Skeletal muscle satellite cell (primary cell): ENCODE measurements around the gene GNB1.
"Not testable (repeated sequence)": the region's sequence is repeated elsewhere in the genome, so short reads cannot be mapped to it uniquely, and the experiment has no call there.

ENCODE experiments used
- H3K27me3 ChIP-seq: 2 replicates; pipeline ENCODE4 v1.7.0; 2013; ENCODE audit warnings: low read length; ENCODE audit not compliant: control insufficient read depth, insufficient read depth
- H3K36me3 ChIP-seq: 2 replicates; pipeline ENCODE4 v1.7.0; 2013; ENCODE audit warnings: mild to moderate bottlenecking, control low read depth, low read length; ENCODE audit not compliant: insufficient read depth
- H3K4me1 ChIP-seq: 2 replicates; pipeline ENCODE4 v1.7.0; 2013; ENCODE audit warnings: low read length; ENCODE audit not compliant: control insufficient read depth, insufficient read depth
- H3K4me2 ChIP-seq: 2 replicates; pipeline ENCODE4 v1.7.0; 2013; ENCODE audit warnings: mild to moderate bottlenecking, low read length
- H3K4me3 ChIP-seq: 2 replicates; pipeline ENCODE4 v1.7.0; 2013; ENCODE audit warnings: low read length
- H3K9ac ChIP-seq: 2 replicates; pipeline ENCODE4 v1.7.0; 2013; ENCODE audit warnings: mild to moderate bottlenecking, low read depth, low read length, moderate library complexity
- H3K9me3 ChIP-seq: replicated peaks from 2 replicates; pipeline ENCODE4 v1.7.0; 2013; ENCODE audit warnings: mild to moderate bottlenecking, control low read depth, low read length

GNB1 gene

DNA sequence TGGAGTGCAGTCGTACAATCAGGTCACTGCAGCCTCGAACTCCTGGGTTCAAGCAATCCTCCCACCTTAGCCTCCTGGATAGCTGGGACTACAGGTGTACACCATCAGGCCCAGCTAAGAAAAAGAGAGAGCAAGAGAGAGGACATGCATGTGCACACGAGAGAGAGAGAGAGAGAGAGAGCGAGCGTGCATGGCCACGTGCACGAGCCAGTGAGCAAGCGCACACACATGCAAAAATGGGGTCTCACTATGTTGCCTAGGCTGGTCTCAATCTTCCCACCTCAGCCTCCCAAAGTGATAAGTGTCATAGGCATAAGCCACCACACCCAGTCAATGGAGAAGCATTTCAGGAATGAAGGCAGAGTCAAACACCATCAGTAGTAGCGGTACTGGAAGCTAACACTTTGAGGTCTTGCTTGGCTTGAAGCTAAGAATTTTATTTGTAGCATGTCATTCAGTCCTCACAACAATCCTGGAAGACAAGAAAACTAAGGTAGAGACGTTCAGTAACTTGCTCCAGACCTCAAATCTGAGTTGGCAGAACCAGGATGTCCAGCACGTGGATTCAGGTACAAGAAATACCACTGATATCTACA lies 14.5 kb downstream of the GNB1 start:
- peaks cover 18% of the 10 kb centered on the region for H3K4me1 ChIP-seq

DNA sequence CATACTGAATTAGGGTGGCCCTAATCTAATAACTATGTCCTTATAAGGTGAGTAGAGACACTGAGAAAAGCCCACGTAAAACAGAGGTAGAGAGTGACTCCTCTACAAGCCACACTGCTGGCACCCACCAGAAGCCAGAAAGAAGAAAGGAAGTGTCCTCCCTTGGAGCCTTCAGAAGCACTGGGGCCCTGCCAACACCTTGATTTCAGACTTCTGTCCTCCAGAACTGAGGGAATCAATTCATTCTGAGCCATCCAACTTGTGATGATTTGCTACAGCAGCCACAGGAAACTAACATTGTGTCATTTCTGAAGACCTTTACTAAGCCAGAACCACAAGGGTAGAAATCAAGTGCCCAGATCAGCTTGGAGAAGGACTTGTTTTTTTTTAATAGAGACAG lies 15.0 kb downstream of the GNB1 start:
- no peak overlapping the region for H3K9ac ChIP-seq
- no peak overlapping the region for H3K4me3 ChIP-seq
- no peak overlapping the region for H3K4me2 ChIP-seq
- H3K27me3 ChIP-seq = no peaks in the 10 kb centered on the region
- peaks cover 18% of the 10 kb centered on the region for H3K4me1 ChIP-seq
- peaks cover 48% of the 10 kb centered on the region for H3K36me3 ChIP-seq
- H3K9me3 ChIP-seq = no peaks in the 10 kb centered on the region

More for the DNA sequence above, 14.5 kb downstream of the GNB1 start:
- no peaks in the 10 kb centered on the region for H3K9me3 ChIP-seq
- peaks cover 48% of the 10 kb centered on the region for H3K36me3 ChIP-seq
- H3K27me3 ChIP-seq = no peaks in the 10 kb centered on the region
- H3K4me3 ChIP-seq = no peak overlapping the region
- no peak overlapping the region for H3K9ac ChIP-seq
- H3K4me2 ChIP-seq = no peak overlapping the region

DNA sequence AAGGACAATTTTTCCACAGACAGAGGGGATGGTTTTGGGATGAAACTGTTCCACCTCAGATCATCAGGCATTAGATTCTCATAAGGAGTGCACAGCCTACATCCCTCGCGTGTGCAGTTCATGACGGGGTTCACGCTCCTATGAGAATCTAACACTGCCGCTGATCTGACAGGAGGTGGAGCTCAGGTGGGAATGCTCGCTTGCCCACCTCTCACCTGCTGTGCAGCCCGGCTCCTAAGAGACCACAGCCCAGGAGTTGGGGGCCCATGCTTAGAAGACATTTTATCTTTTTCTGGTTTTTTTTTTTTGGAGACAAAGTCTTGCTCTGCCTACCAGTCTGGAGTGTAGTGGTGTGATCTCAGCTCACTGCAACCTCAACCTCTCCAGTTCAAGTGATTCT lies 16.0 kb downstream of the GNB1 start:
- H3K4me3 ChIP-seq = no peak overlapping the region
- H3K4me1 ChIP-seq = peaks cover 18% of the 10 kb centered on the region
- no peak overlapping the region for H3K4me2 ChIP-seq
- H3K9ac ChIP-seq = no peak overlapping the region
- no peaks in the 10 kb centered on the region for H3K27me3 ChIP-seq
- H3K36me3 ChIP-seq = peaks cover 48% of the 10 kb centered on the region
- H3K9me3 ChIP-seq = no peaks in the 10 kb centered on the region

DNA sequence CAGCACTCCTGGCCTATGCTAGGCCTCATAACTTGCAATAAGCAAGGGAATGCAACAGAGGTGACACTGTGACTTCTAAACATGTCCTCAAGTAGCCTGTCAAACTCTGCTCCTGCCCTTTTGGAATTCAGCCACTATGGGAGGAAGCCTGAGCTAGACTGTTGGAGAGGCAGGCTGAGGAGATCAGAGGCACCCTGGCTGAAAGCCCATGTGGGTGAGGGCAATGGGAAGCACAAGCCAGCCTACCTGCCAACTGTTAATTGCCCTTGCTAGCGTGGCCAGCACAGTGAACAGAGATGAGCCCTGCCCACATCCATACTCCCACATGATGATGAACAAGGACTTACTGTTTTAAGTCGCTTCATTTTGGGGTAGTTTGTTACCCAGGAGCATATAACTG lies 17.7 kb downstream of the GNB1 start:
- Histone ChIP-seq H3K4me1 (peaks cover 18% of the 10 kb centered on the region), H3K27me3 (no peaks in the 10 kb centered on the region)

DNA sequence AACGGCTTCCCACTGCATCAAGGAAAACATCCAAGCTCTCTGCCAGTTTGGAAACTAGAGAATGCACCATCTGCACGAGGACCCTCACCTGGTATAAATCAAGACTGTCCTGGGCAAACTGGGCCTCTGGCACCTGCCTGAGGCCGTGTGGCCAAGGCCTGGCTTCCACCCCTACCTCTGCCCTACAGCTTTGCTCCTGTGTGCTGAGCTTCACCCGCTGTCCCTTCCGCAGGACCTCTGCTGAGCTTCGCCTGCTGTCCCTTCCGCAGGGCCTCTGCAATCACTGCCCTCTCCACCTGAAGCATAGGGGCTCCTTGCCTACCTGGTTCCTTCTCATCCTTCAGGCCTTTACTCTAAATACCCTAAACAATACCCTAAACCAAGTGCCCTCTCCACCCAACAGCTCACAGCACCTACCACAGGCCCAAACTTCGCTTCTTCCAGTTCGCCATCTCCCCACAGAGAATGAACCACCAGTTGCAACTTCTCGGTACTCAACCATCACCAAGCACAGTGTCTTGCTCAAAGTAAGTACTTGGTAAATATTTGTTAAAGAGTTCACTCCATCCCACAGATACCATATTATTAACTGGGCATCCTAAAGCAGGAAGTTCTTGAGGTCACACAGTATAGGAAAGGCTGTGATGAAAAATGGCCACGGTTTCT lies 18.4 kb downstream of the GNB1 start:
- Histone ChIP-seq H3K36me3 (peaks cover 35% of the 10 kb centered on the region), H3K4me3 (no peak overlapping the region), H3K9ac (no peak overlapping the region), H3K9me3 (no peaks in the 10 kb centered on the region), H3K4me2 (no peak overlapping the region), H3K4me1 (peaks cover 18% of the 10 kb centered on the region), H3K27me3 (no peaks in the 10 kb centered on the region)

More for the DNA sequence above, 17.7 kb downstream of the GNB1 start:
- no peak overlapping the region for H3K4me2 ChIP-seq
- no peak overlapping the region for H3K4me3 ChIP-seq
- H3K36me3 ChIP-seq = peaks cover 38% of the 10 kb centered on the region
- H3K9me3 ChIP-seq = no peaks in the 10 kb centered on the region
- H3K9ac ChIP-seq = no peak overlapping the region

DNA sequence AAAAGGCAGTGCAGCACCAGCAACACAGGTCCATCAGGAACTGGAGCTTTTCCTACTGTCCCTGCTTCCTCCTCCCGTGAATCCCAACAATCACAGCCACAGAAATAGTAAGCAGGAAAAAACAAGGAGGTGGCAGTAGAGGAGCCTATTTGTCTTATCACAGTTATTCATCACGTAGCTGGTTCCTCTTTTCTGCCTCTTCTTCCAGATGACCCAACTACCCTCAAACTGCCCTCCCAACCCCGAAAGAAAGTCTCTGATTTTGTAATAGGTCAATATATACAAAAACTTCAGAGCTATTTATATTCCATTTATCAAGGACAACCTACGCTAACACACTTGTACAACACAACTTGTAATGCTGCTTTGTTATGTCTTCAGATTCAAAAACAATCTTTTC lies 21.4 kb downstream of the GNB1 start:
- no peak overlapping the region for H3K4me3 ChIP-seq

DNA sequence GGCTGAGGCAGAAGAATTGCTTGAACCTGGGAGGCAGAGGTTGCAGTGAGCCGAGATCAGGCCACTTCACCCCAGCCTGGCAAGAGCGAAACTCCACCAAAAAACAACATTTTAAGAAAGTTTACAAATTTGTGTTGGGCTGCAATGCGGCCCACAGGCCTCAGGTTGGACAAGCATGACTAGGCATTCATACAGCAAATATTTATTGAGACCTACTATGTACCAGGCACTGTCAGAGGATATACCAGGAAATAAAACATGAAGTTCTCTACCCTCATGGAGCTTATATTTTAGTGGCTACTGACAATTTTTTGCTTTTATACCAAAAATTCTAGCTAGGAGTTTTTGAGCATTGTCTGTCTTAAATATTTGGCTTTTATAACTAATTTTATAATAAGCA lies 23.7 kb downstream of the GNB1 start:
- Histone ChIP-seq H3K9me3 (no peaks in the 10 kb centered on the region), H3K4me1 (peaks cover 13% of the 10 kb centered on the region), H3K27me3 (no peaks in the 10 kb centered on the region), H3K4me2 (no peak overlapping the region), H3K4me3 (no peak overlapping the region), H3K9ac (no peak overlapping the region), H3K36me3 (peaks cover 7% of the 10 kb centered on the region)

More for the DNA sequence above, 21.4 kb downstream of the GNB1 start:
- Histone ChIP-seq H3K4me1 (peaks cover 10% of the 10 kb centered on the region), H3K27me3 (no peaks in the 10 kb centered on the region), H3K9me3 (no peaks in the 10 kb centered on the region), H3K36me3 (peaks cover 21% of the 10 kb centered on the region), H3K9ac (no peak overlapping the region), H3K4me2 (no peak overlapping the region)

DNA sequence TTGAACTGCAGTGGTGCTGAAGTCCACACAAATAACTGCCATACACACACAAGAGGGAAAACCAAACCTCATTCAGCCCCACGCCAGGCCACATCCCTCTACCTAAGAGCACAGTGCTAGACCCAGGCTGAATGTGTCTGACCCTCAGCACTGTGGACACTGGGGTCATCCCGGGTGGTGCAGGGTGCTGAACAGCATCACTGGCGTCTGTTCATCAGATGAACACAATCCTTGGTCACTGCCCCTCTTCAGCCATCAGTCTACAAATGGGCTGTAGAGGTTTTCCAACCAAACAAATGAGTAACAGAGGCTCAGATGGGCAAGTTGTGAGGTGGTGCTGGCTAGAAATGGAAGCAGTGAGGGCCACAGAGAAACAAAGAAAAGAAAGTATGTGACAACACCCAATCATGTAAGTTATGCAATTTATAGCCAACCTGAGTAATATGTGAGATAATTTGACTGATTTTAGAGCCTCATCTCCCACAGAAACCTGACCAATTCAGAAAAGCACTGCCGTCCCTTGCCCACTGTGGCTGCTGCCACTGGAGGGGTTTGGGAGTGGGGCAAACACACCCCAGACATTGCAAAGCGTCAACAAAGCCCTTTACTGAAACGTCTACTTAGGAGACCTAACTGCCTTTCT lies 27.9 kb downstream of the GNB1 start:
- Histone ChIP-seq H3K4me1 (peaks cover 41% of the 10 kb centered on the region), H3K4me2 (no peak overlapping the region), H3K4me3 (no peak overlapping the region), H3K9me3 (no peaks in the 10 kb centered on the region), H3K9ac (no peak overlapping the region), H3K36me3 (peaks cover 5% of the 10 kb centered on the region), H3K27me3 (no peaks in the 10 kb centered on the region)

DNA sequence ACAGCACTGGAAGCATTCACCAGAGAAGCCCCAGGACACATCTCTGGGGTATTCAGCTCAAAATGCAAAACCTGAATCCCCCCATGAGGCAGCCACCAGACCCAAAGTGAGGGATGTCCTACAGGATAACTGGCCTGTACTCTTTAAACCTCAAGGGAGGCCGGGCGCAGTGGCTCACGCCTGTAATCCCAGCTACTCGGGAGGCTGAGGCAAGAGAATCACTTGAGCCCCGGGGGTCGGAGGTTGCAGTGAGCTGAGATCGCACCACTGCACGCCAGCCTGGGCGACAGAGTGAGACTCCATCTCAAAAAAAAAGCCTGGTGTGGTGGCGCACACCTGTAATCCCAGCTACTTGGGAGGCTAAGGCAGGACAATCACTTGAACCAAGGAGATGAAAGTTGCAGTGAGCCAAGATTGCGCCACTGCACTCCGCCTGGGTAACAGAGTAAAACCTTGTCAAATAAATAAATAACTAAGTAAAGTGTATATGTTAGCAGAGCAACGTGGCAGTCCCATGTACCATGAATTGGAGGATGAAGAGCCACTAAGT lies 29.1 kb downstream of the GNB1 start:
- H3K27me3 ChIP-seq, H3K4me3 ChIP-seq, H3K9me3 ChIP-seq, H3K9ac ChIP-seq, H3K4me2 ChIP-seq, H3K36me3 ChIP-seq: not testable (repeated sequence)
- peaks cover 48% of the 10 kb centered on the region for H3K4me1 ChIP-seq

DNA sequence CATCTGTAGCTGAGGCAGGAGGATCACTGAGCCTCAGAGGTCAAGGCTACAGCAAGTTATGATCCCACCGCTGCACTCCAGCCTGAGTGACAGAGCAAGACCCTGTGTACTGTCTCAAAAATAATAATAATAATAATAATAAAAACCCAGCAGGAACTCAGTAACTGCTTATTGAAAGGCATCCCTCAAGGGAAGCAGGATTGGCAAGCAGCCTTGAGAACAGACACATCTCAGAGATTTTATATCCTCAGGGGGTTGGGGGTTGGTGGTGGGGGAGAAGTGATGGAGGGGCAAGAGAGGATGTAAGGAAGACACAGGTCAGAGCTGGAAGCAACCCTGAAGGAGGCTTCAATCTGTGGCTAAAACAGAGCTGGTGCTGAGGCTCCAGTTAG lies 29.6 kb downstream of the GNB1 start:
- H3K9me3 ChIP-seq = no peaks in the 10 kb centered on the region
- H3K4me3 ChIP-seq = no peak overlapping the region
- peaks cover 48% of the 10 kb centered on the region for H3K4me1 ChIP-seq
- no peaks in the 10 kb centered on the region for H3K27me3 ChIP-seq
- no peak overlapping the region for H3K9ac ChIP-seq
- peaks cover 5% of the 10 kb centered on the region for H3K36me3 ChIP-seq
- H3K4me2 ChIP-seq = no peak overlapping the region

DNA sequence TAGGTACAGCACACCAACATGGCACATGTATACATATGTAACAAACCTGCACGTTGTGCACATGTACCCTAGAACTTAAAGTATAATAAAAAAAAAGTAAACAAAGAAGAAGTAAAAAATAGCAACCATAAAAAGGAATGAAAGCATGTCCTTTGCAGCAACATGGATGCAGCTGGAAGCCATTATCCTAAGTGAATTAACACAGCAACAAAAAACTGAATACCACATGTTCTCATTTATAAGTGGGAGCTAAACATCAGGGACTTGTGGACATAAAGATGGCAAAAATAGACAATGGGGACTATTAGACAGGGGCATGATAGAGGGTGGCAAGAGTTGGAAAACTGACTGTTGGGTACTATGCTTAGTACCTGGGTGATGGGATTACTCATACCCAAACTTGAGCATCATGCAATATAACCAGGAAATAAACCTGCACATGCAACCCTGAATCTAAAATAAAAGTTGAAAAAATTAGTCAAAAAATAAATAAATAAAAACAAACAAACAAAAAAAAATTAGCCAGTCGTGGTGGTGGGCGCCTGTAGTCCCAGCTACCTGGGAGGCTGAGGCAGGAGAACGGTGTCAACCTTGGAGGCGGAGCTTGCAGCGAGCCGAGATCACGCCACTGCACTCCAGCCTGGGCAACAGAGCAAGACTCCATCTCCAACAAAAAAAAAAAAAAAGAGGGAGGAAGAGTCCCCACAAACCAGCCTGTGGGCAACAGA lies 30.8 kb downstream of the GNB1 start:
- not testable (repeated sequence) for H3K9ac ChIP-seq, H3K4me3 ChIP-seq, H3K36me3 ChIP-seq, H3K9me3 ChIP-seq, H3K27me3 ChIP-seq
- peak overlapping the region; percentile 22 for H3K4me2 ChIP-seq
- H3K4me1 ChIP-seq = peaks cover 48% of the 10 kb centered on the region
